GM19452 (cell line): ENCODE data around the gene FHIT.

Experiments used
- ATAC-seq: cut with Tn5 transposase; IDR thresholded peaks from one replicate; pipeline ENCODE4 v1.9.1; 2021; ENCODE audit not compliant: unreplicated experiment

FHIT gene

DNA sequence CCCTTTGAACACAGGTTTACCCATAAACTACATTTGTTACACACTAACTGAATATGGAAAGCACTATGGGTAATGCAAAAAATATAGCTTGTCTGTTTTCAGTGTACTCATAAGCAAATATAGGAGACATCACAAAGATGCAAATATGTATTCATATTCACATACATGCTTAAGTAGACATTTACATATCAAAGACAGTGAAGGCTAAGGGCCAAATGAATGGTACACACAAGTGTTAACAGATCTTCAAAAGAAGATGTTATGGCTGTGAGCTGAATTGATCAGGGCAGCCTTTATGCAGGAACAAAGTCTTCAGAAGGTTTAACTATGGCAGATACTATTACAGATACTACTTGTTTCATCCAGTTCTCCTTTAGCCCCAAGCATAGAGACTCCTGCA lies 384.1 kb downstream of the FHIT start:
- no peak for ATAC-seq

- no peak for ATAC-seq
Observed at GRCh38 chr3:60856257-60857046, 394.8 kb downstream of the FHIT start.

- no peak for ATAC-seq
Observed at GRCh38 chr3:60855250-60855649, 396.0 kb downstream of the FHIT start.

DNA sequence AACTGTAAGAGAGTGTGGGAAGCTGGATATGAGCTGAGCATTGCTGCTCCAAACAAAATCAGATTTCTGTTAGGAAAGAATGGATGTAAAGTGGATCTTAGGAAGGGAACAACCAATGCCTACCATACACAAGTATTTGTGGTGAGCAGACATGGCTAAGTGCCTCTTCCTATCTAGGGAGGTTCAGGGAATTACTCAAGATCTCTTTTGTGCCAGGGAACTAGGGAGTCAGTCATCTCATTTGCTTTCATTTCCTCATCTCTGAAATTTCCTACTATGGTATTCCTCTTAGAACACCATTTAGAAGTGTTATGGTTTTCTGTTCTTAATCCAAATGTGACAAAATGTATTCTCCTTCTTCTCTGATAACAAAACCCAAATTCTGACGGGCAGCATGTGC lies 396.5 kb downstream of the FHIT start:
- ATAC-seq: no peak

GRCh38 chr3:60847791-60848190 lies 403.5 kb downstream of the FHIT start:
- ATAC-seq: no peak

GRCh38 chr3:60844256-60844655 lies 407.0 kb downstream of the FHIT start:
- no peak for ATAC-seq

DNA sequence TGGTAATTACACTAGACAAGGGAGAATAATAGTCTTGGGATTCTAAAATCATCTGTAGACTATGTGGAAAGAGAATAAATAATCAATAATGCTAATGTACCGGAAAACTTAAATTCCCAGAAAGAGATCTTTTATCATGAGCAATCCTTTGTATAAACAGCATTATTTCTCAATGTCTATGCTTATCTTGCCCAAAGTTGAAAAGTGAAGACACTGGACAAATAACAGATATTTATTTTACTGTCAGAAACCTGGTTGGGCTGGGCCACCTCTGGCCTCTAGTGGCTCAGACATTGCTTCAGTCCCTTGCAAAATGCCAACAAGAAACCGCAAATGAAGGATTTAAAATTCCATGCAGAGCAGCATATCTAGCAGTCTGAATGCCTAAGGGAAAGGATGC lies 409.9 kb downstream of the FHIT start:
- no peak for ATAC-seq

DNA sequence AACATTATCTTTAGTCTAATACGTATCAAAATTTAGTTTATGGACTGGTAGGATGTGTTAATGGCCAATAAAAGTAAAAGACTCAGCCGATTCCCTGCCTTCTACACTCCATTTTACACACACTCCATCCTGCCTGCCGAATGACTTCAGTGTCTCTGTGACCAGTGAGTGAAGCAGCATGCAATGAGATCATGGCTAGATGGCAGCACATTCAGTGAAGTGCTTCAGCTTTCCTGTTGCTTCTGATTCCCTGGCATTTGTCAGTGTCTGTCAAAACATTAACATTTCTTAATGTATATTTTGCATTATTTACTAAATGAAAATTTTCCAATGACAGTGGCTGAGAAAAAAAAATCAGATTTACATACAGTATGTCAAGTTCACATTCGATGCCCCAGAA lies 412.0 kb downstream of the FHIT start:
- ATAC-seq: no peak

DNA sequence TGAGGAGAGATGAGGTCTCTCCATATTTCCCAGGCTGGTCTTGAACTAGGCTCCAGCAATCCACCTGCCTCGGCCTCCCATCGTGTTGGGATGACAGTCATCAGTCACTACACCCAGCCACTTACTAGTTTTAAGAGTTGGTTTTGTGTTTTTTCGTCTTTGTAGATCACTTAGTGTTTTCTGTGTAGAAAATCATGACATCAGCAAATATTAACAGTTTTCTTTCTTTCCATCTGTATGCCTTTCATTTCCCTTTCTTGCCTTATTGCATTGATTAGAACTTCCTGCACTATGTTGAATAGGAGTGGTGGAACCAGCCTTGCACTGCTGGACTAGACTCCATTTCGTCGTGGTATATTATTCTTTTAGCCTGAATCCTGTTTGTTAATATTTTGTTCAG lies 415.5 kb downstream of the FHIT start:
- ATAC-seq: no peak

DNA sequence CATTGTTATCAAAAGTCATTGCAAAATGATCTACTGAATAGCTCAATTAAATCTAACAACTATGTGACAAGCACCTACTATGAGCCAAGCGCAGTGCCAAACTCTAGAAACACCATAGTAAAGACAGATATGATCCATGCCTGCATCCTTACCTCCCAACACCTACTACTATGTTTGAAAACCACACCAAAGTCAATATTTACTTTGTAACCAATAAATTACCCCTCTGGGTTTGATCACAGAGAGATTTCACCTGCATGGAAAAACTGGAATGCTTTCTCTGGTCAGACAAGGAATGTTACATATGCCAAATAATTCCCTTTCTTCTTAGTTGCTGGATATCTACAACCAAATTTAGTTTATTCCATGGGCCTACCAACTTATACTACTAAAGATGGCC lies 422.2 kb downstream of the FHIT start:
- ATAC-seq: no peak

- no peak for ATAC-seq
Observed at GRCh38 chr3:60827666-60828065, 423.6 kb downstream of the FHIT start.

- no peak for ATAC-seq
Observed at GRCh38 chr3:60826511-60826910, 424.7 kb downstream of the FHIT start.

DNA sequence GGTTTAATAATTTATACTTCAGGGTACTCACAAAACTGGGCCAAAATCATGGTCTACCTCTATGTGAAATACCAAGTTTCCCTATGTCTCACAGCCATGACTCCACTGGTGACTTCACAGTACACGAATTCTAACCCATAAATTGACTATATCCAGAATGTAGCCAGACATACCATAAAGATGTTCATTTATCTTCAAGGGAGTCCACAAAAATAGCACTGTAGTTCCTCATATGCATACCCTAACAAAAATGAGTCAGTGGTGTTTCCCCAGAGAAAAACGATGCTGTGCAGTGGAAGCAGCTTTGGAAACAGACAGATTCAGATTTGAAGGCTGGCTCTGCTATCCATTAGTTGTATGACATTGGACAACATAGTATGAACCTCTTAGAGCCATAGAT lies 438.8 kb downstream of the FHIT start:
- ATAC-seq: no peak

DNA sequence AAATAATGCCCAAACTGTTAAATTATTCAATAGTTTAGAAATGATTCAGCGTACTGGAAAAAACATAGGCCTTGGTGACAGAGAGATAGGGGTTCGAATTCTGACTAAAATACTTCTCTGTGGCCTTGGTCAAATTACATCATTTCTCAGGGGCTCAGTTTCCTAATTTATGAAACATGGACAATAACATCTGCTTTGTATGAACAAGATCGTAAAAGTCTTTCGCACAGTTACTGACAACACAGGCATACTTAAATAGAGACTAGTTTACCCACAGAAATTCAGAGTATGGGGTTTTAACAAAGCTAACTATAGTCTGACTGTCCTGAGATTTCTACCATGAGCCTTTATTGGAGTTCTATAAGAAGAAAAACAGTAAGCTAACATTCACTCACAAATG lies 440.4 kb downstream of the FHIT start:
- ATAC-seq: no peak

- ATAC-seq: no peak
Observed at GRCh38 chr3:60809857-60810610, 441.2 kb downstream of the FHIT start.

GRCh38 chr3:60803216-60804173 lies 447.8 kb downstream of the FHIT start:
- ATAC-seq: no peak

GRCh38 chr3:60801307-60801706 lies 449.9 kb downstream of the FHIT start:
- ATAC-seq: no peak

DNA sequence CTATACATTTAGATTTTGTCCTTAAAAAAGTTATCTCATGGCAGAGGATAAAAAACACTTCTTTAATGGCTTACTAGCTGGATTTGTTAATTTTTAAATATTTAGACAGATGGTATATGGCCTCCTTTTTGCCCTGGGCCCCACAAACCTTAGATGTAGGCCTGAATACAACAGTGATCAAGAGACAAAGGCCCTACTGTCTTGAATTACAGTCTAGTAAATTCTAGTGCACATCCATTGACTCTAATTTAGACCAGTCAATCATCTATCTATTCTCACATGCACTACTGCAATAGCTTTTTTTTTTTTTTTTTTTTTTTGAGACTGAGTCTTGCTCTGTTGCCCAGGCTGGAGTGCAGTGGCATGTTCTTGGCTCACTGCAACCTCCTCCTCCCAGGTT lies 452.8 kb downstream of the FHIT start:
- ATAC-seq: no peak

GRCh38 chr3:60792249-60792852 lies 458.9 kb downstream of the FHIT start:
- no peak for ATAC-seq

DNA sequence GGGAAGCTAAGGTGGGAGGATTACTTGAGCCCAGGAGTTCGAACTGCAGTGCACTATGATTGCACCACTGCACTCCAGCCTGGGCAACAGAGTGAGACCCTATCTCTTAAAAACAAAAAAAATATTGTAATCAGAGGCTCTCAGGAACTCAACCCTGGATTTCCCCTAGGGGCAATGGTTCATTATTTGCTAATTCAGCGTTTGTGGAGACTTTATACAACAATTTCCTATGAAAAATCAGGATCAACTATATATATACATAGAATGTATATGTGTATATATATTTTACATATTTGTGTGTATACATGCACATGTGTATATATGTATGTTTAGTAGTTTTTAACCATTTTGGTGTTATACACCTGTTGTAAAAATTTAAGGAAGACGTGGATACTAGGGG lies 463.1 kb downstream of the FHIT start:
- ATAC-seq: no peak

GRCh38 chr3:60781935-60782334 lies 469.3 kb downstream of the FHIT start:
- no peak for ATAC-seq
